NB4 (cell line): ENCODE data around the gene RCVRN.

ENCODE experiments used
- POLR2A ChIP-seq: IDR thresholded peaks from 2 replicates; pipeline ENCODE4 v1.6.1; 2011; ENCODE audit warnings: mild to moderate bottlenecking; ENCODE audit not compliant: insufficient read length; ENCODE audit errors: extremely low read depth
- TF ChIP-seq, protein P1 (sequence below): IDR thresholded peaks from one replicate; pipeline ENCODE4 v1.5.1; 2012; ENCODE audit warnings: low read depth, low read length

DNA sequence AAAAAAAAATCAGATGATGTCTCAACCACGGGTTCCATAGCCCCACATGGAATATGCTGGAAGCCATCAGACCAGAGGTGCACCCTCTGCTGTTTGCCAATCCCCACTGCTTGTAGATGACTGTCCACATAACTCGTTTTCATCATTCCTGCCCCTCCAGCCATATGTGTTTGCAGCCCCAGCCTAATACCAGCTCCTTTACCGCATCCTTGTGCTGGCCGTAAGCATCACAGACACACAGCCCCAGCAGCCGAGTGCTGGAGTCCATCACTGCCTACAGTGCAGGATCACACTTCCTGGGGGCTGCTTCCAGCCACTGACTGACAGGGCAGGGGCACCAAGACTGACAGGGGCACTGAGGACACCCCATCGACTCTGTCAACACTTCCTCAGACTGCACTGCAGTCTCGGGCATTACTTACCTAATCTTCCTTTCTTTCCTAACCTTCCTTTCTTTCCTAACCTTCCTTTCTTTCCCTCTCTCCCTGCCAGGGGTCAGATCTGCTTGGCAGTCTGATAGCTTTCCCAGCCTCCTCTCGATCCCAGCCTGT is 5.0 kb downstream of the RCVRN start:
- TF ChIP-seq, protein P1, sequence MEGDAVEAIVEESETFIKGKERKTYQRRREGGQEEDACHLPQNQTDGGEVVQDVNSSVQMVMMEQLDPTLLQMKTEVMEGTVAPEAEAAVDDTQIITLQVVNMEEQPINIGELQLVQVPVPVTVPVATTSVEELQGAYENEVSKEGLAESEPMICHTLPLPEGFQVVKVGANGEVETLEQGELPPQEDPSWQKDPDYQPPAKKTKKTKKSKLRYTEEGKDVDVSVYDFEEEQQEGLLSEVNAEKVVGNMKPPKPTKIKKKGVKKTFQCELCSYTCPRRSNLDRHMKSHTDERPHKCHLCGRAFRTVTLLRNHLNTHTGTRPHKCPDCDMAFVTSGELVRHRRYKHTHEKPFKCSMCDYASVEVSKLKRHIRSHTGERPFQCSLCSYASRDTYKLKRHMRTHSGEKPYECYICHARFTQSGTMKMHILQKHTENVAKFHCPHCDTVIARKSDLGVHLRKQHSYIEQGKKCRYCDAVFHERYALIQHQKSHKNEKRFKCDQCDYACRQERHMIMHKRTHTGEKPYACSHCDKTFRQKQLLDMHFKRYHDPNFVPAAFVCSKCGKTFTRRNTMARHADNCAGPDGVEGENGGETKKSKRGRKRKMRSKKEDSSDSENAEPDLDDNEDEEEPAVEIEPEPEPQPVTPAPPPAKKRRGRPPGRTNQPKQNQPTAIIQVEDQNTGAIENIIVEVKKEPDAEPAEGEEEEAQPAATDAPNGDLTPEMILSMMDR, result no peak
- no peak for TF ChIP-seq POLR2A
